Gastroesophageal sphincter (tissue), 4 donors: Measurements from ENCODE around the gene SDF4. TPM values are rescaled to one million over a fixed set of nuclear protein-coding genes. Genes with fewer than 3 reads are reported as not detected.

ENCODE experiments used
- ATAC-seq: fragments of 150-250 bp; one replicate; pipeline ENCODE4 v1.9.1; 2016; ENCODE audit warnings: mild to moderate bottlenecking, moderate library complexity
- H3K27ac ChIP-seq, 4 donors: fragments of 200-600 bp; sonication (generic) in 3 of 4; 1 replicate in 3 of 4; 2 replicates in 1 of 4; pipeline ENCODE4 v1.5.1; 2016 to 2019
- H3K27me3 ChIP-seq: fragments of 200-600 bp; sonication (generic); one replicate; pipeline ENCODE4 v1.5.1; 2019
- H3K36me3 ChIP-seq, 2 donors: fragments of 200-600 bp; sonication (generic); one replicate each; pipeline ENCODE4 v1.5.1; 2019; ENCODE audit warnings: control low read depth in 1 of 2
- H3K4me1 ChIP-seq, 3 donors: fragments of 200-600 bp; sonication (generic); 1 replicate in 2 of 3; 2 replicates in 1 of 3; pipeline ENCODE4 v1.5.1; 2016 to 2019; ENCODE audit warnings: control low read depth in 2 of 3
- H3K4me3 ChIP-seq, 2 donors: fragments of 200-600 bp; sonication (generic); one replicate each; pipeline ENCODE4 v1.5.1; 2019; ENCODE audit warnings: mild to moderate bottlenecking in 1 of 2, moderate library complexity in 1 of 2
- H3K9me3 ChIP-seq, 3 donors: fragments of 200-600 bp; sonication (generic); one replicate each; pipeline ENCODE4 v1.5.1; 2017 to 2019; ENCODE audit warnings: control low read depth in 2 of 3
- EP300 ChIP-seq: sonication (generic); formaldehyde crosslinking; IDR thresholded peaks from one replicate; pipeline ENCODE4 v1.6.1; 2017; ENCODE audit warnings: antibody characterized with exemption, mild to moderate bottlenecking
- POLR2A ChIP-seq, 2 donors: fragments of 450-650 bp; IDR thresholded peaks; one replicate each; pipeline ENCODE4 v1.6.1; 2017; ENCODE audit warnings: antibody characterized with exemption in 2 of 2, mild to moderate bottlenecking in 2 of 2, moderate library complexity in 1 of 2
- POLR2AphosphoS5 ChIP-seq: sonication (generic); formaldehyde crosslinking; IDR thresholded peaks from one replicate; pipeline ENCODE4 v1.6.1; 2017; ENCODE audit warnings: antibody characterized with exemption
- WGBS, 2 donors: methylation state at CpG; one replicate each; pipeline ENCODE4 v1.1.5; 2018; ENCODE audit warnings: low coverage in 1 of 2; 5-methylcytosine and 5-hydroxymethylcytosine counted together
- total RNA-seq, 4 donors: library from RNA; depleted of rRNA; stranded (reverse); fragments of >200 nt; gene quantifications; one replicate each; pipeline ENCODE4 v1.1.0, GENCODE V29; 2016
- TF ChIP-seq, protein P1 (sequence below), 4 experiments: fragments of 200-600 bp in 2 of 4; fragments of 450-650 bp in 2 of 4; sonication (generic) in 1 of 4; IDR thresholded peaks; one replicate each; pipeline ENCODE4 v1.5.1; 2017 to 2019; ENCODE audit warnings: antibody characterized with exemption in 4 of 4, mild to moderate bottlenecking in 2 of 4, moderate library complexity in 2 of 4

SDF4 gene
- total RNA-seq, 4 donors from 2014 or later, result 84.2 to 115 (median 93.9) TPM

DNA sequence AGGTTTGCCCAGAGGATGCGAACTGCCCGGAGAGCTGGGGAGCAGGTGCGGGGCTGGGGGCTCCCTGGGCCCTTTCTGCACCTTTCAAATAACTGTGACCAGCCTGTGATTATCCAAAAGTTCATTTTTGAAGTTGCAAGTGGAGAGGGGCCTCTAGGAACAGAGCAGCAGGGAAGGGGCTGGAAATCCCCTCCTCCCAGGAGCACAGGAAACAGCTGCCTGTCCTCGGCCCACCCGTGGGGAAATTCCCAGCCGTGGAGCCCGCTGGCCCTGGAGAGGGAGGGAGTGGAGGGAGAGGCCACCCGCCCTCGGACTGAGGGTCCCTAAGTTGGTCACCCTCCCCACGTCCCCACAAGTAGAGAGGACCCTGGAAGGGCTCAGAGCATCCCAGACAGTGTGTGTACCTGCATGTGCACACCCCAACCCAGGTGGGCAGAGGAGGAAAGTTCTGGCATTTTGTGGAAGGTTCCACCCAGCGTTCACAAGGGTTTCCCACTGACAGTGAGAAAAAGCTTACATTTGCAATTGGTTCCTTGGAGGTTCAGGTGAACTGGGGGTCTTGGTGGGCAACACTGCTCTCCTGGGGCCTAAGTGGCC, 16.6 kb downstream of the SDF4 start:
- no peak for ATAC-seq
- Histone ChIP-seq H3K27me3 (no peaks in the 10 kb centered on the region), H3K27ac (no peak overlapping the region), H3K4me1 (peaks cover 0 to 22% (median 0%) of the 10 kb centered on the region in 3 donors), H3K36me3 (peaks cover 0 to 52% of the 10 kb centered on the region in 2 donors), H3K4me3 (no peak overlapping the region), H3K9me3 (no peaks in the 10 kb centered on the region)
- WGBS, 2 donors, result 60 to 80% methylated on average over 1 of the region's 11 CpGs
- TF ChIP-seq POLR2A (IDR thresholded peaks at IDR 0.05) (no peak), POLR2AphosphoS5 (no peak), EP300 (no peak)
- TF ChIP-seq, protein P1, sequence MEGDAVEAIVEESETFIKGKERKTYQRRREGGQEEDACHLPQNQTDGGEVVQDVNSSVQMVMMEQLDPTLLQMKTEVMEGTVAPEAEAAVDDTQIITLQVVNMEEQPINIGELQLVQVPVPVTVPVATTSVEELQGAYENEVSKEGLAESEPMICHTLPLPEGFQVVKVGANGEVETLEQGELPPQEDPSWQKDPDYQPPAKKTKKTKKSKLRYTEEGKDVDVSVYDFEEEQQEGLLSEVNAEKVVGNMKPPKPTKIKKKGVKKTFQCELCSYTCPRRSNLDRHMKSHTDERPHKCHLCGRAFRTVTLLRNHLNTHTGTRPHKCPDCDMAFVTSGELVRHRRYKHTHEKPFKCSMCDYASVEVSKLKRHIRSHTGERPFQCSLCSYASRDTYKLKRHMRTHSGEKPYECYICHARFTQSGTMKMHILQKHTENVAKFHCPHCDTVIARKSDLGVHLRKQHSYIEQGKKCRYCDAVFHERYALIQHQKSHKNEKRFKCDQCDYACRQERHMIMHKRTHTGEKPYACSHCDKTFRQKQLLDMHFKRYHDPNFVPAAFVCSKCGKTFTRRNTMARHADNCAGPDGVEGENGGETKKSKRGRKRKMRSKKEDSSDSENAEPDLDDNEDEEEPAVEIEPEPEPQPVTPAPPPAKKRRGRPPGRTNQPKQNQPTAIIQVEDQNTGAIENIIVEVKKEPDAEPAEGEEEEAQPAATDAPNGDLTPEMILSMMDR (IDR thresholded peaks at IDR 0.05), result no peak

DNA sequence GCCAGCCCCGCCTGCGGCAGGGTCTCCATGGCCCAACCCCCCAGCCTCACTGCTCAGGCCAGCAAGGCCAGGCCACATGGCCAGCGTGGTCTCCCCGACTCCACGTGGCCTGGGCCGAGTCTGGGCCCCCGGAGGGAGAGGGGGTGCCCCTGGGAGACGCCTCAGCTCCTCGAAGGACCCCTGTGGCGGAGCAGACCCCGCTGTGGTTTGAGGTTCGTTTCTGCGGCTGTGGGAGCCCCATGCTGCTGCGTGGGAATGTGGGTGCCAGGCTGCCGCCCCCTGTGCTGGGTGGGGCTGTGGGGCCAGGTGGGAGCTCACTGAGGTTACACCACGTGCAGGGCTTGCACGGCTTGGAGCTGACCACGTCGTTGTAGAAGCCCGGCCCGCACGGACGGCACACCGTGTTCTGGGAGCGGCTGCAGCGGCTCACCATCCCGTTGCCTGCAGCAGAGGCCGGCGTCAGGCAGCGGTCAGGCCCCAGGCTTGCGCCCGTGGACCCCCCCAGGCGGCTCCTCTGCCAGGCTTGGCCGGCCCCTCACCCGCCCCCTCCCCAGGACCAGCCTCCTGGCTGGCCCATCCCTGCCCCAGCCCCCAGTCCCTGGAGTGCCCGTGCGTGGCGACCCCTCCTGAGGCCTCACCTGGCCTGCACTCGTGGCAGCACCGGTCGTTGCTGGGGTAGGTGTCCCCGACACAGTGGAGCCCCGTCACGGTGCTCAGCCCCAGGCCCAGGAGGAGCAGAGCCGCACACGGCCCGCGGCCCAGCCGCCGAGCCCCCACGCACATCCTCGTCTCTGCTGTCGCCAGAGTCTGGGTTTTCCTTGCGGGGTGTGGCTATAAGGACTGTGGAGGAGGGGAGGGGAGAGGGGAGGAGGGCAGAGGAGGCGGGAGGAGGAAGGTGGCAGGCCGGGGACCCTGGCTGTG, 18.2 kb downstream of the SDF4 start, which contains the start of gene TNFRSF4:
Gene TNFRSF4 (minus strand): TSS at position 809 of the 921 bp plus-strand sequence. CDS start 26 bp downstream, at position 783.
- no peak for ATAC-seq
- H3K27me3 ChIP-seq, result peaks cover 3% of the 10 kb centered on the region
- H3K36me3 ChIP-seq, result peaks cover 0 to 36% of the 10 kb centered on the region in 2 donors
- peak within 1 kb of the TSS in 1 of 2 donors; percentile 40 for H3K4me3 ChIP-seq
- 60% methylated on average over 3 of the region's 56 CpGs; no CpG with 5 or more reads in 1 of the 2 donors for WGBS, 2 donors
- peaks cover 0 to 24% (median 0%) of the 10 kb centered on the region in 3 donors for H3K4me1 ChIP-seq
- H3K27ac ChIP-seq, result peak within 1 kb of the TSS in 1 of 4 donors; percentile 38
- TF ChIP-seq, protein P1 (IDR thresholded peaks at IDR 0.05), result no peak
- no peak for TF ChIP-seq POLR2A (IDR thresholded peaks at IDR 0.05)
- no peak for TF ChIP-seq POLR2AphosphoS5
- TF ChIP-seq EP300, result no peak
- H3K9me3 ChIP-seq, result no peaks in the 10 kb centered on the region

DNA sequence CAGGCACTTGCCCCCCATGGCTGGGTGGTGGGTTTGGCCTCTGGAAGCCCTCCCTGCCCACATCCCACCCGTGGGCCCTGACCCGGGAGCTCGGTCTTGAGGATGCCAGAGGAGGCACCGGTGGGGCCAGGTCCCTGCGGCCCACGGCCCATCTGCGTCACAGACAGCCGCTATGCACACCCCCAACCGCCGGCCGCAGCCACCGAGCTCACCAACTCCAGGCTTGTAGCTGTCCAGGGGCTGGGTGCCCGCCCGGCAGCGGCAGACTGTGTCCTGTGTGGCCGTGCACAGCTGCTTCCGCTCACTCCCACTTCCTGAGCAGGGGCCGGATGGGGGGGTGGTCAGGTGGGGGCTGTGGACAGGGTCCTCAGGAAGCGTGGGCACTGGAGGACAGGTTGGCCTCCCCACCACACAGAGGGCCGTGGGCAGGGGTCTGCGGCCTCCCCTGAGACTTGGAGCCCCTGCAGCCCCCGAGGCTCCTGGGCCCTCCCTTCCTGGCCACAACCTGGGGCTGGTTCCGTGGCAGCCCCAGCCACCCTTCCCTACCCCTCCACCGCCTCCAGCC, 18.9 kb downstream of the SDF4 start:
- peak overlapping the region in 1 of 2 donors; percentile 40 for H3K4me3 ChIP-seq
- peaks cover 0 to 28% of the 10 kb centered on the region in 2 donors for H3K36me3 ChIP-seq
- H3K9me3 ChIP-seq, result no peaks in the 10 kb centered on the region
- H3K27ac ChIP-seq, result peak overlapping the region in 1 of 4 donors; percentile 38
- peak; percentile 26 for ATAC-seq
- WGBS, 2 donors, result 25% methylated on average over 3 of the region's 24 CpGs; no CpG with 5 or more reads in 1 of the 2 donors
- H3K4me1 ChIP-seq, result peaks cover 0 to 32% (median 0%) of the 10 kb centered on the region in 3 donors
- peaks cover 11% of the 10 kb centered on the region for H3K27me3 ChIP-seq
- TF ChIP-seq, protein P1 (IDR thresholded peaks at IDR 0.05), result no peak
- TF ChIP-seq EP300 (no peak), POLR2A (IDR thresholded peaks at IDR 0.05) (no peak), POLR2AphosphoS5 (no peak)

DNA sequence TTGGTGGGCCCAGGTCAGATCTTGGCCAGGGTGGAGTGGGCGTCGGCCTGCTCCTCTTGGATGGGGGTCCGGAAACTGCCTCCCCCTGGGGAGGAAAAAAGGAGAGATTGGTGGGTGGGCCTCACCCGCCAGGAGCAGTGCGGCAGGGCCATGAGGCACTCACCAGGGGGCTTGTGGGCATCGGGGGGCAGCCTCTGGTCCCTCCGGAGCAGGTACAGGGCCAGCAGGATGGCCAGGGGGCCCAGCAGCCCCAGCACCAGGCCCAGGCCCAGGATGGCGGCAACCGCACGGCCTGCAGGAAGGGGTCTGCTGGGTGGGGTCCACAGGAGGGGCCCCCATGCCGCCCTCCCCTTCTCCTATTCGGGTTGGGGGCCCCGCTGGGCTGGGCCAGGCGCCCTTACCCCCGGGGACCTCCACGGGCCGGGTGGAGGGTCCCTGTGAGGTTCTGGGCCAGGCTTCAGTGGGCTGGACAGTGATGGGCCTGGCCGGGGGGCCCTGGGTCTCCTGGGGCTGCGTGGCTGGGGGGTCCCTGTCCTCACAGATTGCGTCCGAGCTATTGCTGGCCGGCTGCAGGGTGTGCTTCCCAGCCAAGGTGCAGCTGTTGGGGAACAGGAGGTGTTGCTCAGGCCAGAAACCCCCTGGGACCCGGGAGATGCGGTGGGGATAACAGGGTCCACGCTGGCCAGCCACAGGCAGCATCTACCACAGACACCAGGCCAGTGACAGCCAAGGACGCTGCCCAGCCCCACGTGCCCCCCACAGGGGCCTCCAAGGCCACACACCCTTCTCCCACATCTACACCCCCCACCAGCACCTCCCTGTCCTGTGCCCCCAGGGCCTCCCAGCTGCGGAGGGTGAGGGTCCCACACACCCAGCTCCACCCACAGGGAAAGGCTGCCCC, 20.0 kb downstream of the SDF4 start:
- ATAC-seq, result no peak
- H3K27me3 ChIP-seq, result peaks cover 22% of the 10 kb centered on the region
- no peaks in the 10 kb centered on the region for H3K9me3 ChIP-seq
- no CpG with 5 or more reads among the region's 28 CpGs for WGBS, 2 donors
- peak overlapping the region in 1 of 2 donors; percentile 40 for H3K4me3 ChIP-seq
- H3K36me3 ChIP-seq, result peaks cover 0 to 18% of the 10 kb centered on the region in 2 donors
- H3K4me1 ChIP-seq, result peaks cover 0 to 36% (median 0%) of the 10 kb centered on the region in 3 donors
- peak overlapping the region in 1 of 4 donors; percentile 38 for H3K27ac ChIP-seq
- TF ChIP-seq POLR2A (IDR thresholded peaks at IDR 0.05) (no peak), POLR2AphosphoS5 (no peak), EP300 (no peak)
- TF ChIP-seq, protein P1 (IDR thresholded peaks at IDR 0.05), result no peak
